ENCODE data around the gene VIPAS39. TPM values are rescaled to one million over a fixed set of nuclear protein-coding genes. Genes with fewer than 3 reads are reported as not detected.

Gene VIPAS39
- total and polyA plus RNA-seq, 9 of the 15 experiments (the other 6 are each of a cell fraction or from before 2014, with no cell fraction given), result 5.7 to 25.6 (median 9.9) TPM

- FAIRE-seq (no peak), DNase-seq (ENCODE audit: extremely low read depth in 1 of 4, low spot score in 3 of 4) (no peak), ATAC-seq (no peak)
- 90% methylated on average over 3 of the region's 3 CpGs for WGBS (ENCODE audit: insufficient coverage, low coverage, missing lambda C conversion rate)
- Histone ChIP-seq H3K27ac (ENCODE audit: extremely low read depth, low read depth, low read length) (no peak overlapping the region), H3K9me3 (replicated peaks; ENCODE audit: control insufficient read depth, insufficient read depth, low read depth, low read length) (no peaks in the 10 kb centered on the region), H3K9ac (ENCODE audit: insufficient read depth in 1 of 2, low read depth in 2 of 2, low read length in 2 of 2) (no peak overlapping the region), H3K4me2 (ENCODE audit: insufficient read depth, low read length) (no peak overlapping the region), H4K20me1 (replicated peaks; ENCODE audit: control insufficient read depth, insufficient read depth, low read length) (no peaks in the 10 kb centered on the region), H3K79me2 (ENCODE audit: control insufficient read depth, insufficient read depth, low read length) (no peaks in the 10 kb centered on the region), H3K36me3 (ENCODE audit: control insufficient read depth, insufficient read depth, low read length) (peaks cover 37% of the 10 kb centered on the region; the same call in 2 of the 3 replicates), H2AFZ (ENCODE audit: low read depth, low read length) (no peak overlapping the region), H3K27me3 (ENCODE audit: control insufficient read depth in 2 of 2, insufficient read depth in 2 of 2, low read length in 2 of 2) (no peaks in the 10 kb centered on the region), H3K4me3 (no peak overlapping the region), H3K4me1 (replicated peaks in 1 of 2; ENCODE audit: control insufficient read depth in 2 of 2, insufficient read depth in 2 of 2, low read length in 2 of 2) (no peaks in the 10 kb centered on the region), H3K9me1 (ENCODE audit: control insufficient read depth, insufficient read depth, low read length) (no peaks in the 10 kb centered on the region)
- in situ Hi-C loops (cut with MboI), result no loop called here
- CTCF ChIA-PET (ENCODE audit: low intra/inter-chr PET ratio), result no interaction called here
- BruUV-seq (replicated peaks), result no TSS peak
- POLR2A ChIA-PET, result no interaction called here
- intact Hi-C loops (cut with micrococcal nuclease), result no loop called here
- TF ChIP-seq ZNF707 (CRISPR knock-in tag; conservative IDR thresholded peaks at IDR 0.05), result no peak
- TF ChIP-seq ZNF695 (CRISPR knock-in tag; IDR thresholded peaks at IDR 0.05), result no peak
- TF ChIP-seq SMARCA5 (IDR thresholded peaks at IDR 0.05), result no peak
- TF ChIP-seq MXD1 (CRISPR knock-in tag; IDR thresholded peaks at IDR 0.05; ENCODE audit: borderline replicate concordance, poor library complexity, severe bottlenecking), result no peak
- no peak for TF ChIP-seq FOXO4 (CRISPR knock-in tag; IDR thresholded peaks at IDR 0.05)
- no peak for TF ChIP-seq ZNF232 (CRISPR knock-in tag; IDR thresholded peaks at IDR 0.05)
Measured at GRCh38 chr14:77426396-77426795, 31.0 kb downstream of the VIPAS39 start.
